Activated T-cell treated with anti-CD3 and anti-CD28 coated beads, Interleukin-2, amount 50 U/mL, for 1 hour (primary cell): ENCODE measurements around the gene AIG1.

Experiments used
- DNase-seq: peaks from one replicate; pipeline ENCODE4 v3.0.0-alpha.2; 2020

Gene AIG1

GRCh38 chr6:143098054-143098671, 37.5 kb downstream of the AIG1 start:
- DNase-seq: no peak

- DNase-seq: no peak
Measured at GRCh38 chr6:143099647-143100046, 39.0 kb downstream of the AIG1 start.

GRCh38 chr6:143100429-143100828, 39.7 kb downstream of the AIG1 start:
- DNase-seq: no peak

DNA sequence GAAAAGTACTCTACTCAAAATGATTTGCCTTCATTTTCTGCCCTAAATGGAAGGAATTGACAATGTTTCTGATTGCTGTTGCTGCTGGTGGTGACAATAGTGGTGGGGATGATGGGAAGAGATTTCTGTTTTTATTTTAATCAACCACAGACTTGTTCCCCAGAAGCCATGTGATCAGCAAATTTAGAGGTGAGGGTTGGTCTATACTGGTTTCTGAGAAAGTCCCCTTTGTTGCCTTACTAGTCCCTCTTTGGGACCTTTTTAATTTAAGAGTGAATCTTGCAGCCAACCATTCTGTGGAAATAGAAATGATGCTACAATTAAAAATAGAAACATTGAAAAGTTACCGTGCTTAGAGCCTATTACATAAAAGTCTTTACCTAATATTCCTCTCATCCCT, 43.2 kb downstream of the AIG1 start:
- no peak for DNase-seq

- no peak for DNase-seq
Measured at GRCh38 chr6:143107440-143107839, 46.8 kb downstream of the AIG1 start.

GRCh38 chr6:143107911-143108761, 47.4 kb downstream of the AIG1 start:
- DNase-seq: no peak

GRCh38 chr6:143109196-143109595, 48.5 kb downstream of the AIG1 start:
- no peak for DNase-seq

DNA sequence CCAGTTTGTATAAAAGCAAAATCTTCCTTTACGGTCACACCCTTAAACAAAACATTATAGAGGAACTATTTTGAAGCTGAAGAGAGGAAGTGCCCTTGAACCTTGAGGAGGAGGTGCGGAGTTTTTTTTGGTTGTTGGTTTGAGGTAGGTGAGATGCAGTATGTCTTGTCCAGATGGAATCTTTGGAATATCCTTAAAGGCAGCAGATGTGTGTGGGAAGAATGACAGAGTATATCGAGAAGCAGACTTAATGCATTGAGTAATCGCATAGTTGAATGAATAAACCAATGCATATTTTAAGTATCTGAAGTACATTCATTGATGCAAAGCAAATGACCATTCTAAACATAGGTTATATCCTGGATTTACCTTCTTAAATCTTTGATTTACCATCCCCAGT, 49.9 kb downstream of the AIG1 start:
- DNase-seq: no peak

GRCh38 chr6:143110996-143111395, 50.3 kb downstream of the AIG1 start:
- no peak for DNase-seq

- no peak for DNase-seq
Measured at GRCh38 chr6:143111443-143111842, 50.8 kb downstream of the AIG1 start.

- no peak for DNase-seq
Measured at GRCh38 chr6:143112084-143112768, 51.5 kb downstream of the AIG1 start.

DNA sequence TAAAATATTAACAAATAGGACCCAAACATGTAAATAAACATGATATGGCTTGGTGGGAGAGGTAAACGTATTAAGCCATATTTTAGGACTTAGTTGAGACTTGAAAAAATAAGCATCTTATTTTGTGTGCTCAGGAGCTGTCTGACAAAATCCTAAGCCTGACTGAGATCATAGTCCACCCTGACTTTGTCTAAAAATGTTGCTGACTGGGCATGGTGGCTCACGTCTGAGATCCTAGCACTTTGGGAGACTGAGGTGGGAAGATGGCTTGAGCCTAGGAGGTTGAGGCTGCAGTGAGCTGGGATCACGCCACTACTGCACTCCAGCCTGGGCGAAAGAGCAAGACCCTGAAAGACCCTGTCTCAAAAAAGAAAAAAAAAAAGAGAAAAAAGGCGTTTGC, 52.1 kb downstream of the AIG1 start:
- DNase-seq: no peak

GRCh38 chr6:143115728-143116127, 55.0 kb downstream of the AIG1 start:
- DNase-seq: no peak

- no peak for DNase-seq
Measured at GRCh38 chr6:143117108-143117507, 56.4 kb downstream of the AIG1 start.

GRCh38 chr6:143119260-143119659, 58.6 kb downstream of the AIG1 start:
- DNase-seq: no peak

DNA sequence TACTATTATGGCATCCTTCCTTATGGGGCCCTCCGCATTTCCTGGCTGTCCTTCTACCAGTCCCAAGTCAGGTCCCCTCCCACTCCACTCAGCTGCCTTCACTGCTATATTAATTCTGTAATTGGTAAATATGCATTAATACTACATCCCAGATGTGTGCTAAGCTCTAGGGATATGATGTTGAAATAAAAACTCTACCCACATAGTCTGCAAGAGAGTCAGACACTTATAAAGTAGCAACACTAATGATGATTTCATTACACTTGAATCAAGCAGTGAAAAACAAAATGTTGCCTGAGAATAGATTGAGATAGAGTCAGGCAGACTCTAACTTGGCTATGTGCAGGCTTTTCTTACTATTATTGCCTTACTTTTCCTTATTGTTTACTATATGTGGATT, 62.4 kb downstream of the AIG1 start:
- DNase-seq: no peak

DNA sequence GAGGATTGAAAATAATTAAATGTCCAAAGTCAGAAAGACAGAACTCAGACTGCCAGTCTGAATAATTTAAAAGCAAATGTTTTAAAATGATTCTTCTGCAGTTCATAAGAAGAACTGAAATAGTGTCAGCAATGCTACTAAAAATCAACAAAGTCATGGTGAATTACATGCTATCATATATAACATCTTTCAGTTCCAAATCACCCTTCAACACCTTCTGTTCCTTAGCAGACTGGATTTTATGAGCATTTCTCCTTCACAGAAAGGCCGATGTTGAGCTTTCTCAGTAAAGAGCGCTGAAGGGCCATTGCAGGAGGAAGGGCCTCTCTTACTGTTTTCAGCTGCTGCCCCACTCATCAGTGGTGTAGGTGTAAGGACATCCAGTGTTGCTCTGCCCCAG, 63.3 kb downstream of the AIG1 start:
- DNase-seq: no peak

DNA sequence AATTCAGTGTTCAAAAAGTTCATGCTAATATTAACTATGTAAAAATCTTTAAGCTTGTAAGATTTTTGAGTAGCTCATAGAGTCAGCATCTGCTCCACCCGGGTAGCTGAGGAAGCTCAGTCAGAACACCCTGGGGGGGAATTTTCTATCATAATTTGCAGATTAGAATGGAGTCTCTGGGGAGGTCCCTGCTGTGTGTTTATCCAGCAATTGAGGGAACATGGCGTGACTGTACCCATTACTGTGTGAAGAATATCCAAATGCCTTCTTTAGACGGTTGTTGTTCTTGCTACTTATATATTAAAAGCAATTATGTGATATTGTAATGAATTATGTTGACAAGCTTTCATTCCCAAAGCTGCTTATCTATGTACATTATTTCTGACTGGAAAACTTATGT, 64.8 kb downstream of the AIG1 start:
- DNase-seq: no peak

DNA sequence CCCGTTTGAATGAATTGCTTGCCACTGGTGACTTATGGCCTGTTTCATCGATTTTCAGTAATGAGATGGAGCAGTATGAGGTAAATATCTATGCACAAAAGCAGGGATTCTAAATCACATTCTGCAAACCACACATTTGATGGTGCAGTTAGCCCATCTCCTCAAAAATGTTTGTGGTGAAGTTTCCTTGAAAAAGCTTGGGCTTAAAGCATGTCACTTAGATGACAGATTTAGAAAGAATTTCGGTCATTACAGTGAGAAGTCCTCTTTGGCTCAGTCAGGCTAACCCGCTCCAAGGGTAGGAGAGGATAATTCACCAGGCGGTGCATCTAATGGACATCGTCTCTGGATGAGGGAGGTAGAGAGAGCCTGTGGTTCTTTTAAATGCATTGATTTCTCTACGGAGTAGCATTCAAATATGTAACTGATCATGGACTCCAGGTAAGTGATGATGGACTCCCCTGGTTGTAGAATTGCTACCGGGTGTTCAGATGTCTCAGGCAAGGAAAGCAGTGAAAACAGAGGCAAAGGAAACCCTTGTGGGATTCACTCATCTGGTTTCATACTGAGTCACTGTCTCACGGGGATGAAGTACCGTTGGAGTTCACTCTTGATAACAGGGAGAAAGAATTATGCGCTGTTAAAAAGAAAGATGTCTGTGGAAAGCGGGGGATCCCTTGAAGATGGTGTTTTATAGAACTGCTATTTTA, 65.3 kb downstream of the AIG1 start:
- DNase-seq: no peak

DNA sequence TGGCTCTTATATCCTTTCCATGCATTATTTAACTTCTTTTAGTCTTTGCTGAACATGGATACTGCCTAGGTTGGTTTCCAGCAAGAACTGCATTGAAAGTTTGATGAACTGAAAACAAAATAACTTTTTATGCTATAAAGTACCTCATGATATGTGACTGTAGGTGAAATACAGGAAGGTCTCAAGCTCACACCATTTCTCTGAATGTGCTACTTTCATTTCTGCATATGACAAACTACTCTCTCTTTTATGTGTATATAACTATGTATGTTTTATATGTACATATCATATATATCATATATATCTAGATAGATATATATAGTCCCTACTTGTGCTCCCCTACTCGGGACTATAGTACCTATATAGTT, 65.9 kb downstream of the AIG1 start:
- no peak for DNase-seq

DNA sequence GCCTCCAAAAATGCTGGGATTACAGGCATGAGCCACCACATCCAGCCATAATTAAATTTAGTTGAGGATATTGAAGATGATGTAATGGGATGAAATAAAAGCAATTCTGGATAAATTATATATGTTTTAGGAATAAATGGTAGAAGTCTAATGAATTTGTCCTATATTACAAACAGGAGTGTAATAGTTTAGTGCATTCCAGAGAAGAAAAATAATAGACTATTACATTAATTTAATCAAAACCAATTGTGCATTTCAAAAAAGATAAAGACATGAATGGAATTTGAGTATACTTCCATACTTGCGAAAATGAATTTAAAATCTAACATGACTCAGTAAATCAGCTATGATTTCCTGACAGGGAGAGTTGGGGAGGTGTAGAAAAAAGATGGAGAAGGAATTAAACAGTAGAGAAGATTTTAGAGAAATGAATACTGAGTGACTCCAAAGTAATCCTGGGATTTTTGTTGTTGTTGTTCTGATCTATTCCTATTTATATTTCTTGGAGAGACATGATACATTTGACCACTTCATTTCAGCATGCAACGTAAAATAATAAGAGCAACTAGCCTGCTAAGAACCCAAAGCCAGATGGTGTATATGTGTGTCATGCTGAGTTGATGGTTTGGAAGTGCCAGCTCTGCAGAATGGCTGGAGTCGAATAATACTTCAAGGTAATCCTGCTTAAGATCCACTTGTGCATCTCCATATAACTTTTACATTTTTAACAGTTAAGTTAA, 67.4 kb downstream of the AIG1 start:
- DNase-seq: no peak

DNA sequence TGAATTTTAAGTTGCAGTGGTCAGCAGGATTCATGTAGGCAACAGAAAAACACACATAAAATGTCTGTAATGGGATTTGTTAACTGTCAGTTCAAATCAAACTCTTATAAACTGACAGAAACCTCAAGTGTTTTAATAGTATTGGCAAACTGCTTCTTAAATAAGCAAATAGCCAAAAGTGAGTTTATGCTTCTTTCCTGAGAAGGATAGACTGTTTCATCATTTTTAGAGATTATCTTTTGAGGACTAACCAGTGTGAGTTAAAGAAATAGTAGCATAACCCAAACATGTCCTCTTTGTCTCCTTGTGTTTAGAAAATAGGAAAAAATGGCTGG, 68.0 kb downstream of the AIG1 start:
- DNase-seq: no peak

DNA sequence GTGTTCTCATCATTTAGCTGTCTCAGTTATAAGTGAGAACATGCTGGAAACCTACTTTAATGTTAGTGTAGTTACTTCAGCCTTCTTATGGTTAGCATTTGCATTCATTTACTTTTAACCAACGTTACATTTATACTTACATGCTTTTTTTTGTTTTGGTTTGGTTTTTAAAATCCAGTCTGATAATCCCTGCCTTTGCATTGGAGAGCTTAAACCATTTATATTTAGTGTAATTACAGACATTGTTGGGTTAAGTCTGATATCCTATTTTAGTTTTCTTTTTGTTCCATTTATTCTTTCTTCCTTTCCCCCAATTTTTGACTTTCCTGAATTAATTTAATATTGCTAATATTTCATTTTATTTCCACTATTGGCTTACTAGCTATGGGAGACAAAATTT, 70.2 kb downstream of the AIG1 start:
- DNase-seq: no peak
